Stimulated activated CD8-positive, alpha-beta memory T cell treated with anti-CD3 and anti-CD28 coated beads, Interleukin-12 subunit alpha, Interleukin-12 subunit beta, amount 100 ng/mL, for 4 hours (primary cell): ENCODE measurements around the gene NRTN.
"Not testable (repeated sequence)": the region's sequence is repeated elsewhere in the genome, so short reads cannot be mapped to it uniquely, and the experiment has no call there.

Source experiments
- DNase-seq: peaks from one replicate; pipeline ENCODE4 v3.0.0-alpha.2; 2020; ENCODE audit warnings: low read depth

NRTN gene

GRCh38 chr19:5867201-5868136 lies 62.6 kb downstream of the NRTN start:
- DNase-seq = no peak

GRCh38 chr19:5870986-5871394 lies 66.1 kb downstream of the NRTN start:
- no peak for DNase-seq

DNA sequence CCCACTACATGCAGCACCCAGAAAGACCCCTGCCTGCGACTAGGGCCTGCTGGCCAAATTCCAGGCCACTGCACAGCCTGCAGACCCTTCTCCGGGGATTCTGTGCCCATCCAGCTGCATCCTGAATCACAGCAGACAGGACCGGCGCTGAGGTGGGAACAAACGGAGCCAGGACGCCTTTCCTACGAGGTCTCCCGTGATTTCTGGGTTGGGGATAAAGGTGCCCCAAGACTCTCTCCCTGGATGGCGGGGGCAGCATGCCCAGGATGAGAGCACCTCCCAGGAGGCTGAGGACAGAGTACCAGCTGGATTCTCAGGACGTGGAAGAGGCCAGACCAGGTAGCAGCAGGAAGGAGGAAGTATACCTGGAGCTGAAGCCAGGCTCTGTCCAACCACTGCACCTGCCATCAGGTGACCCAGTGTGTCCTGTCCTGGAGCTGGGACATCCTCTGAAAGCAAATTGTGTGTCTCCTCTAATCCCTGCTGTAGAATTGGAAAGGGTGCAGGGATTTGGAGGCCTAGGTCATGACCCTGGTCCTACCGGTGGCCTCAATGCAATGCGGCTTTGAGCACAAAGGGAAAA lies 68.8 kb downstream of the NRTN start:
- no peak for DNase-seq

DNA sequence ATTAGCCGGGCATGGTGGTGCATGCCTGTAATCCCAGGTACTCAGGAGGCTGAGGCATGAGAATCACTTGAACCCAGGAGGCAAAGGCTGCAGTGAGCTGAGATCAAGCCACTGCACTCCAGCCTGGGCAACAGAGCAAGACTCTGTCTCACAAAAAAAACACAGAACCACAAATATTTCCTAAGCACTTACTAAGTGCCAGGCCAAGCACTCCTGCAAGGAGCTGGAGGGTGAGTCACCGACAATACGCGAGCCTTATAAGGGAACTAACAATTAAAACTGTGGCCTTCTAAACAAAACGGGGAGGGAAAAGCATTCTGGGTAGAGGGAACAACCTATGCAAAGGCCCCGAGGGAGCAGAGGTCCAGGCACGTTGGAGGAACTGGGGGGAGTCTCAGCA lies 69.6 kb downstream of the NRTN start:
- DNase-seq = not testable (repeated sequence)

DNA sequence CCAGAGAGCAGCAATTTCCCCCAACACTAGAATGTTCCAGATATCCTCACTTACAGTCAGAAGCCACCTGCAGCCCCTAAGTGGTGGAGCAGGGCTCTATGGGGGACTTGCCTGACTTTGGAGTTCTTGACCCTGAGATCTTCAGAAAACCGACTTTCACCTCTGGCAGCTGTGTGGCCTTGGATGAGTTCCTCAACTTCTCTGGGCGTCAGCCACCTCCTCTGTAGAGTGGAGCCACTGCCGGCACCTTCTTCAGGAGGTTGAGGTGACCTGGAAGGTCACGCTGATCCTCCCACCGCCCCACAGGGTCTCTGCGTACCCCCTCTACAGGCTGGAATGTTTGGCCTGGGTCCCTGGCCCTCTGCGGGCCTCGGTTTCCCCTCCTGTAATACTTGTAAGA lies 72.6 kb downstream of the NRTN start:
- no peak for DNase-seq

GRCh38 chr19:5877882-5878281 lies 73.0 kb downstream of the NRTN start:
- no peak for DNase-seq
